ENCODE measurements around the gene PLEKHO2.

Gene PLEKHO2

DNA sequence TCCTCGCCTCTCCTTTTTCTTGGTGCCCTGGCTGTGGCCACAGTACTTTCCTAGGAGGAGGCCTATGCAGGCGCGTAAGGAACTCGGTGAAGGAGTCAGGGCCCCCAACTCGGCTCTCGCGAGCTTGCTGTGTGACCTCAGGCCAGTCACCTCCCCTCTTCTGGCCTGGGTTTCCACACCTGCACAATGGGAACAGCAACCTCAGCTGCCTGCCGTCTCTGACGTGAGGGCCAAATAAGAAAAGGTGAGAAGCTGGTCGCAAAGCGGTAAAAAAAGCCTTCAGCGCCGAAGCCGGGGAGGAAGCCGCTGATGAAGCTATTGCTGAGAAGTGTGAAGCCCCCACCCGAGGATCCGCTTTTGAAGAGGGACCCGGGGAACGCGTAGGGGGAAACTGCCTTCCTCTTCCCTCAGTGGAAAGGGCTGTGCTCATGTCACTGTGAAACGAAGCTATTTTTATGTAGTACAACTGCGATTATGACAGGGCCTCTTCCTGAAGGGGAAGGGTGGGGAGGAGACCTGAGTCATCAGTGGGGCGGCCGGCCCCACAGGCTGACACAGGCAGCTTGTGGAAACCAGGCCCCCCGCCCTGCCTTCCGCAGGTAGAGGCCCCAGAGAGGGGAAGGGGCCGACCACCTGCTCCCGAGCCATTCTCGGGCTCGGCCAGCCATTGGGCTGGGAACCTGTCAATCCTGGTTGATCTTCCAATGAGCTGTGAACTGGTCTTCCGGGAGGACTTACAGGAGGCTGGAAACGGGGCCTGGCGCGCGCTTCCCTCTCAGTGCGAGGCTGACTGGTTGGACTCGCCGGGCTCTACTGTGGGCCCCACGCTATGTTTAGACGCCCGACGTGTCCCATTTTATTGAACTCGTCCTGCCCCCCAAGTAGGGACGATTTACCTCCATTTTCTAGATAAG, 52.0 kb downstream of the PLEKHO2 start:
- DNase-seq: peak; percentile 92

DNA sequence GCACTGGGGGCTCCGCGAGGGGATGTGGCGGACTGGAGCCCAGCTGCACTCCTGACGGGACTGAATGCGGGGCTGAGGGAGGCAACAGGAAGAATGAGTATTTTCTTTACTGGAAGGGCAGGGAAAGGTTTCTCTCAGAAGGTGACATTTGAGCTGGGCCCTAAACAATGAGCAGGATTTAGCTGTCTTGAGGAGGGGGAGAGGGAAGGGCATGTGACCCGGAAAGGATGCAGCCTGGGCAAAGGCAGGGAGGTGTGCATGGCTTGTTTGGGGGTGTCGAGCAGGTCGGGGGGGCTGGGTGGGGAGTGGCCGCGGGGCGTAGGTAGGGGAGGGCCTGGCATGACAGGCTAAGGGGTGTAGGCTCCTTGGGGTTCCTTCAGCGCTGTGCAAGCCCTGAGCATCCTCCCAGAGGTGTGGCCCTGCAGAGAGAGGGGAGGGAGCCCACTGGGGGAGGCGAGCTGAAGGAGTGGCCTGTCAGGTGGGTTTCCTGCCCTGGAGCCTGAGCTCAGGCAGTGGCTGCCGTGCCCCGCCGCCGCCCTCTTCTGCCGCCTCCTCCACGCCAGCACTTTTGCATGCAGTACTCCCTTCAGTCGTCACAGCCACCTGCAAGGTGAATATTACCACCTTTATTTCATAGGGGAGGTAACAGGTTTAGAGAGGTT, 52.8 kb downstream of the PLEKHO2 start:
- peak; percentile 79 for DNase-seq

DNA sequence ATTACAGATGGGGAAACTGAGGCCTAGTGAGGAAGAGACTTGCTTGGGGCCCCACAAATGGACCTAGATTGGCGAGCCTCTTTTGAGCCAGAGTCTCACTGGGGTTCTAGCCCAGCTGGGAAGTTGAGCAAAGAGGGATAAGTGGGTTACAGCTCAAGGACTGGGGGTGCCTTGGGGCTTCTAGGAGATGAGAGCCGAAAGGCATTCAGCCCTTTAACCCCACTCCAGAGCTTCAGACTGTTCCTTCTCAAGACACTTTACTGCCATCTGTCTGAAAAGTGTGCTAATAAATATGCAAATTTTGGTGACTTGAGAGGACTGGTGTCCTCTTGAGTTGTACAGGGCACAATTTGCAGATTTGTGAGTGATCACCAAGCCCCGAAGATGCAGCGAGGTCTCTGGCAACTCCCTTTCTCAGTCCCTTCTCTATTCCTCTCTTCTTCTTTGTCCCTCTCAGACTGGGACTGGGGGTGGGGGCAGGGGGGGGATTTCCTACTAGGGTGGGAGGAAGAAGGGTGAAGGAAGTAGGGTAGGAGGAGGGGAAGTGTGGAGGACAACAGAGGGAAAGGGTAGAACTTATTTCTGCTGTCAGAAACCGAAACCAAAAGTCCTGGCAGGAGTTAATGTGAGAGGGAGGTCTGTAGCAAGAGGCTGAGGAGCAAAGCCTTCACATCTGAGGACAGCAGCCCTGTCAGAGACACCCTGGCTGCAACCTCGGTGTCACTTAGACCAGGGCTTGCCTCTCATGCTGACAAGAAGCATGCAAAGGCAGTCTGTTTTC, 53.8 kb downstream of the PLEKHO2 start:
- peak; percentile 10 for DNase-seq

DNA sequence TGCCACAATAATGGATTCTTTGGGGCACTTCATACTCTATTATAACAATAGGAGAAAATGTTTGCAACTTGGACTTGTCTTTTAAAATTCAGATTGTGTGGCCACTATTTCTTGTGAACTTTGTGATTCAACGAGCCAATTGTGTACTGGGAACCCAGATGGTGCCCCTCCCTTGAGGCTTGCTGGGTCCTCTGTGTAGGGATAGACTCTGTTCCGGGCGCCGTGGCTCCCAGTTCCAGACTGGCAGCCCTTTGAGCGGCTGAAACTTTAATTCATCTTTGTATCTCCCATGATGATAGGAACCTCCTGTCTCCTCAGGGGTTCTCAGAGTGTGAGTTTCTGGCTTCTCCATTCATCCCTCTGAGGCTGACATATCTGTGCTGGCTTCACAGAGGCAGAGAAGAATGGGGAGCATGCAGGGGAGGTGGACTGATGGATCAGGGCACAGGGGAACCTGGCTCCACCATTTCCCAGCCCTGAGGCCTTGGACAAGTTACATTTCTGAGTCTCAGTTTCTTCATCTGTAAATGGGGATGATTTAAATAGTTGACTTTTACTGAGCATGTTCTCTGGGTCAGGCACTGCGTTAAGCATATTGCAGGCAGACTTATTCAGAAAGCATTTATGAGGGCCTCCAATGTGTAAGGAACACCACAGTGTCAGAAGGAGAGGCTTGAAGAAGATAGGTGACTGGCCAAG, 54.8 kb downstream of the PLEKHO2 start:
- DNase-seq: no peak

DNA sequence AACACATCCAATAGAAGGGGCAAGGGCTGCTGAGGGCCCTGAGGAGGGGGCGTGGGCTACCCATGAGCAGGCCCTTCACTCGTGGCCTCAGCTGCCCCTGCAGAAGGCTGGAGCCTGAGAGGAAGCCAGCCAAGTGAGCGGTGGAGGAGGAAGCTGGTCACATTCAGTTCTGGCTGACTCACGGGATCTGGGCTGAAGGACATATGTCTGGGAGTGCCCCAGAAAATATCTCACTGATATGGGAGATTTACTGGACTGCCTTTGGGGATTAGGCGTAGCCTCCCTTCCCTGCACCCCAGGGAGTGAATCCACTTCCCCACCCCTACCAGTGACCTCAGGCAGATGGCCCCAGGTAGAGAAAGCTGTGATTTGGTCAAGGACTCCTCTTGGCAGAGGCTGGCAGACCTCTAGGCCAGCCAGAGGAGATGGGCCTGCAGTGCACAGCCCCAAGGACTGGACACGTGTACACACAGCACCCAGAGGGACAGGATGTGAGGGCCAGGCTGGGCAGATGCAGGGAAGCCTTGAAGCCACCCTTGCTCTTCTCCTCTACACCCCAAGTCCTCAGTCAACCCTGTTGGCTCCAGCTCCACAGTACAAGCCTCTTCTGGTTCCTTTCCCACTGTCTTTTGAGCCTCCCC, 55.8 kb downstream of the PLEKHO2 start:
- no peak for DNase-seq

DNA sequence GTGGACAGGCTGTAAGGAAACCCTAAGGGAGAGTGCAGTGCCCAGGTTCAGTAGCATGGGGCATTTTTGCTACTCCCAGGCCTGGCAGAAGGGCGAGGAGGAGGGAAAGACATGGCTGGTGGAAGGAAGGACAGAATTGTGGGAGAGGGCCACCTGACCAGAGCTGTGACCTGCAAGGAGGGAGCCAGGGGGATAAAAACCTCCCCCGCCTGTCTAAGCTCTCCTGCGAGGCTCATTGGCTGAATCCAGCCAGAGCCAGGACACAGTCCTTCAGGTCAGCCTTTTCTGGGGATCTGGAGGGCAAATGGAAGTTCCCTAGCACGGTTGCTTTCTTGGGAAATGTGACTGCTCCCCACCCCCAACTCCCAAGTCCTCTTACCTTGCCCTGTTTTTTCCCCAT, 56.7 kb downstream of the PLEKHO2 start:
- no peak for DNase-seq

DNA sequence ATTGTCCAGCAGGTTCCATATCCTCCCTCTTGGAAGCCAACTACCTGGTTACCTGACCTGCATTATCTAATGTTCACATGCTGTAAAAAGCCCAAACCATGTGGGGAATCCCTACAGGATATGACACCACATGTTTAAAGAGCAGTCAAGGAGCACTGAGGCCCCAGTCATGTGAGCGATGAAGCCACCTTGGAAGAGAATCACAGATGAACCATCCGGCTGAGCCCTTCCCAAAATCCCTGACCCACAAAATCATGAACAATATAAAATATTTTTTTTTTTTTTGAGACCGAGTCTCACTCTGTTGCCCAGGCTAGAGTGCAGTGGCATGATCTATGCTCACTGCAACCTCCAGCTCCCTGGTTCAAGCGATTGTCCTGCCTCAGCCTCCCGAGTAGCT, 59.4 kb downstream of the PLEKHO2 start:
- no peak for DNase-seq

DNA sequence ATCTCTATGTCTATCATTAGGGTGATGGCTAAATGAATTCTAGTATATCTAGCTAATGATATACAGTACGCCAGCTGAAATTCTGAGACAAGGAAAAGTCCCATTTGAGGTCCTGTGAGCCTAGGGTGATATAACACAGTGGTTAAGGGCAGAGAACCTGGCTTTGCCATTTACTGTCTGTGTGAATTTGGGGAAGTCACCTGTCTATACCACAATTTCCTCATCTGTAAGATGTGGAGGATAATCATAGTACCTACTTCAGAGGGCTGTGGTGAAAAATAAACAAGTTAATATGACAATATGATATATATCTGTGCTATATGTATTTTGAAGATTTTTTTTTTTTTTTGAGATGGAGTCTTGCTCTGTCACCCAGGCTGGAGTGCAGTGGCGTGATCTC, 60.2 kb downstream of the PLEKHO2 start:
- peak; percentile 16 for DNase-seq

DNA sequence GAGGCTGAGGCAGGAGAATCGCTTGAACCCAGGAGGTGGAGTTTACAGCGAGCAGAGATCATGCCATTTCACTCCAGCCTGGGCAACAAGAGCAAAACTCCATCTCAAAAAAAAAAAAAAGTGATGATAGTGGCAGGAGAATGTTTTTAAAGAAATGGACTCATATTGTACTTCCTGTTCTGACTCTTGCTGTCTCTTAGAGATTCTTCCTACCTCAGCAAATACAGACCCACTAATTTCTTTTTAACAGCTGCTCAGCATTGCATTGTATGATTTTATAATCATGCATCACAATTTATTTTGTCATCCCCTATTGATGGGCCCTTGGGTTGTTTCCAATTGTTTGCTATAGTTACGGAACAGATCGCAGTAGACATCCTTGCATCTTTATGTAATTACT, 61.1 kb downstream of the PLEKHO2 start:
- no peak for DNase-seq

DNA sequence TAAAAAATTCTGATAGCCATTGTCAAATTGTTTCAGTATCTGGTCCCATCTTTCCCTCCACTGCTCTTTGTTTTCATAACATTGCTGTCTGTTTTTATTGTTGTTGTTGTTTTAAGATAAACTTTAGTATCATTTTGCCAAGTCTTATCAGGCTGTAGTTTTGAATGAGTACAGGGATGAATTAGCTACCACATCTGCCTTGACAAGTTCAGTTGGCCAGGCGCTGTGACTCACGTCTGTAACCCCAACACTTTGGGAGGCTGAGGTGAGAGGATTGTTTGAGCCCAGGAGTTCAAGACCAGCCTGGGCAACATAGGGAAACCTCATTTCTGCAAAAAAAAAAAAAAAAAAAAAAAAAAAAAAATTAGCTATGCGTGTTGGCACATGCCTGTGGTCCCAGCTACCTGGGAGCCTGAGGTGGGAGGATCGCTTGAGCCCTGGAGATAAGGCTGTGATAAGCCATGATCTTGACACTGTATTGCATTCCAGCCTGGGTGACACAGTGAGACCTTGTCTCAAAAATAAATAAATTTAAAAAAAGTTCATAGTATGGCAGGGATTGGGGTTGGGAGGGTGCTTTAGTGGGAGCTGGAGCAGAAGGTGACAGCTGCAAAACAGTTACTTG, 61.7 kb downstream of the PLEKHO2 start:
- no peak for DNase-seq

DNA sequence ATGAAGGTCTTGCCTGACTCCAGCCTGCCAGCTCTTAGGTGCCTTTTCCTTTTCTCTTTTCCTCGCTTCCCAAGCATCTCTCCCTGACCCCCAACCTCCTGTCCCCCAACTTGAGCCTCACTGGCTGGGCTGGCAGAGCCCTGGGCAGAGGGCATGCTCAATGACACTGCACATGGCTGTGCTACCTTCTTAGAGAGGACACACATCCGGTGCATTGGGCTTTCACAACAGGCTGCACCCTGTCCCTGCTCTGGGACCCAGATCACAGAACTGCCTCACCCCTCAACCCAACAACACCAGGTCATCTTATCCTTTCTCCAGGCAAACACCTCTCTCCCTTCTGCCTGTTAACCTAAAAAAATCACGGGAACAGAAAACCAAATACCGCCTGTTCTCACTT, 62.5 kb downstream of the PLEKHO2 start:
- DNase-seq: no peak

DNA sequence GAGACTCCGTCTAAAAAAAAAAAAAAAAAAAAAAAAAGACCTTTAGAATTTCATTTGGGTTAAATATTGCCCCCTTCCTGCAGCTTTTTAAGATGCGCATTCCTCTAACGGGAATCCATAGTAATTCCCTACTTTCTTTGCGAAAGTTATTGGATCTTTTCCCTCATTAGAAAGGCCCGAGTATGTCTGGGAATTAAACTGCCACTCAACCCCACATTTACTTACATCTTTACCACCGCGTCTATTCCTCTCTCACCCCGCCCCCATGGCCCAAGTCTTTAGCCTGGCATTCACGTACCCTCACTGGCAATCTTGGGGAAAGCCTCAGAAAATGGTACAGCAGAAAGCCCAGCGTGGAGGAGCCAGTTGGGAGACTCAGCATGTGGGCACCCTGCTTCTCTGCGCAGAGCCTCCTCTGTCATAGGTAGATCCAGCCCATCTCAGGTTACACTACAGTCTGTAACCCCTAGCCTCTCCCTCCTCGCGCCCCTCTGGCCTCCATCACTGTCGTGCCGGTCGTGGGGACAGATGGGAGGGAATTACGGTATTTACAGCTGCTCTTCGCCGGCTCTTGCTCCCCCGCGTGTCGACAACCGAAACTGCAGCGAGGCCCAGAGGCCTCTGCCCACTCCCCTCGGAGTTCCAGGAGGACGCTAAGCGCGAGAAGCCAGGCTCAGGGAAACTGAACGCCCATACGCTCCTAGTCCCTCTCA, 63.6 kb downstream of the PLEKHO2 start:
- peak; percentile 67 for DNase-seq

DNA sequence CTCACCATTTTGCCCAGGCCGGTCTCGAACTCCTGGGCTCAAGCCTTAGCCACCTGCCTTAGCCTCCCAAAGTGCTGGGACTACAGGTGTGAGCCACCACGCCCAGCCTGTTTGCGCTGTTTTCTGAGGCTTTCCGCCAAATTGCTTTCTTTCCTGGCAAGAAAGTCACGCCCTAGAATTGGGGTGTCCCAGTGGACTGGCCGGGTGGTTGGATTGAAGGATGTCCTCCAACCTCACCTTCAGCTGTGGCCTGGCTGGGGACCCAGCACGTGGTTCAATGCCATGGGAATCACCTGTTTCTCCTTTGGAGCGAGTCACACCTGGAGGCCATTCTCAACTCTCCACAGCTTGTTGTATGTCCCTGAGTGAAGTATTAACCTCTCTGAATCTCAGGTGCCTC, 64.2 kb downstream of the PLEKHO2 start:
- DNase-seq: no peak

DNA sequence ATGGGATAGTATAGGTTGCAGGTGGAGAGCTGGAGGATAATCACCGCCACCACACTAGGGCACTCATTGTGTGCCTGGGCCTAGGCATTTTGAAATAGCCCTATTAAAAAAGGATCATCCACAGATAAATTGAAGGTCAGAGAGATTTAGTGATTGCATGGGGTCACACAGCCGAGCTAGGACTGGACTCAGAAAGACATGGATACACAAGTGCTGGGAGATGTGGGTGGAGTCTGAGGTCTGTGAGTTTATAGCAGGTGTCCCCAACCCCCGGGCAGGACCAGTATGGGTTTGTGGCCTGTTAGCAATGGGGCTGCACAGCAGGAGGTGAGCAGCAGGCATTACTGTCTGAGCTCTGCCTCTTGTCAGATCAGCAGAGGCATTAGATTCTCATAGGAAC, 64.7 kb downstream of the PLEKHO2 start:
- no peak for DNase-seq

DNA sequence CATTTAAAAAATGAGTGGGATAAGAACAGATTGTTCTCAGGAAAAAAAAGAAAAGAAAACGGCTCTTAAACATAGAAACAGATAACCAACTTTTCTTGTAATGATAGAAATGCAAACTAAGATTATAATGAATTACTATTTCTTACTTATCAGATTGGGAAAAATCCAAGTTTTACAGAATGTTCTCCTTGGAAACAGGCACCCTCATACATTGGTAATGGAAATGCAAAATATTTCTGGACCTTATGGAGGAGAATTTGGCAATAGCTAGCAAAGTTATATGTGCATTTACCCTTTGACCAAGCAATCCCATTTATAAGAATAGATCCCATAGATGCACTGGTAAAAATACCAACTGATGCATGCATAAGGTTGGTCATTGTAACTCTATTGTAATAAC, 66.3 kb downstream of the PLEKHO2 start:
- DNase-seq: no peak

DNA sequence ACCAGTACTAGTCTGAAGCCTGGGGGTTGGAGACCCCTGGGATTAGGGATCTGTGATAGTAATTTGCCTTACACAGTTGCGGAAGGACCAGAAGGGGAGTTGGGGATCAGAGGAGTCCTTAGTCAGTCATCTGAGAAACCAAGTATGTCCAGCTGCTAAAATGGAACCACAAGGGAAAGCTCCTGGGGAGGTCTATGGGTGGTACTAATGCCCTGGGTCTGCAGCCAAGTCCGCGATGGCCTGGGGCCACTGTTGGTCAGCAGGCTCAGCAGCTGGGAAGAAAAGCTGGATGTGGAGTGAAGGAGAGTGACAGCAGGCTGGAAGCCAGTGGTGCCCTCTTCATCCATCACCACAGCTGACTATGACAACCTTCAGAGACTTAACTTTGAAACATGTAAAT, 67.8 kb downstream of the PLEKHO2 start:
- DNase-seq: no peak

DNA sequence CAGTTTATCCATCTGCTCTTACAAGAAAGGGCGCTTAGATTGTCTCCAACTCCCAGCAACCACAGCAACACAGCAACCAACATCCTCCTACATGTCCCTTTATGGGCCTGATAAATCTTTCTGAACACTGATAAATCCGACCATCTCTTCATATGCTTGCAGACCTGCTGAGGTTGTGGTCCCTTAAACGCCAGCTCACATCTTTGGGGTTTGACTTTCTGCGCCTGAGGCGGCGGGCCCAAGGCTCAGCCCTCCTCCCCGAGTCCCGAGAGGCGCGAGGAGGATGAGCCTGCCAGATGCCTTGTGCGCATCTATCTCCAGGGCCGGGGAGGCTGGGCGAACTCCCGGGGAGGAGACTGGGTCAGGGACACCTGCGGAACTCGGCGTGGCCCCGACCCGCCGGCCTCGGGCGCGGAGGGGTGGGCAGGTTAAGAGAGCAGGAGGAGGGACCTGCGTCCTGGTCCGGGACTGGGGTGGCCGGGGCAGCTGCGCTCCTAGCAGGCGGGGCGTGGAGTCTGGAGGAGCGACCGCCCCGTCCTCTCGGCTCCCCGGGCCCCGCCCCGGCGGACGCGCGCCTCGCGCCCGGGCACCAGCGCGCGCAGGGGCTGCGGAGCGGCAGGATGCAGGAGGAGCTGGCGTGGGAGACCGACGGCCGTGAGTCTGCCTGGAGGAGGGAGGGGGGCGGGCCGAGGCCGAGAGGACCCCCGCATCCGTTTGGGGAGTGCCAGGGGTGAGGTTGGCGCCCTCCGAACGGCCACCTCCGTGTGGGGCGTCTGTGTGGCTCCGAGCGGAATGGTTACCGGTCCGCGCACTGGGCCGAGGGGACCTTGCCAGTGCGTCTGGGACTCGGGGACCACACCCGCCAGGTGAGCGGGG, 69.8 kb downstream of the PLEKHO2 start, which contains the start of gene ANKDD1A:
Gene ANKDD1A, plus strand, starts transcription at position 592 of the 876 bp plus-strand sequence. Its CDS starts 29 bp downstream, at position 621.
- DNase-seq: no peak

DNA sequence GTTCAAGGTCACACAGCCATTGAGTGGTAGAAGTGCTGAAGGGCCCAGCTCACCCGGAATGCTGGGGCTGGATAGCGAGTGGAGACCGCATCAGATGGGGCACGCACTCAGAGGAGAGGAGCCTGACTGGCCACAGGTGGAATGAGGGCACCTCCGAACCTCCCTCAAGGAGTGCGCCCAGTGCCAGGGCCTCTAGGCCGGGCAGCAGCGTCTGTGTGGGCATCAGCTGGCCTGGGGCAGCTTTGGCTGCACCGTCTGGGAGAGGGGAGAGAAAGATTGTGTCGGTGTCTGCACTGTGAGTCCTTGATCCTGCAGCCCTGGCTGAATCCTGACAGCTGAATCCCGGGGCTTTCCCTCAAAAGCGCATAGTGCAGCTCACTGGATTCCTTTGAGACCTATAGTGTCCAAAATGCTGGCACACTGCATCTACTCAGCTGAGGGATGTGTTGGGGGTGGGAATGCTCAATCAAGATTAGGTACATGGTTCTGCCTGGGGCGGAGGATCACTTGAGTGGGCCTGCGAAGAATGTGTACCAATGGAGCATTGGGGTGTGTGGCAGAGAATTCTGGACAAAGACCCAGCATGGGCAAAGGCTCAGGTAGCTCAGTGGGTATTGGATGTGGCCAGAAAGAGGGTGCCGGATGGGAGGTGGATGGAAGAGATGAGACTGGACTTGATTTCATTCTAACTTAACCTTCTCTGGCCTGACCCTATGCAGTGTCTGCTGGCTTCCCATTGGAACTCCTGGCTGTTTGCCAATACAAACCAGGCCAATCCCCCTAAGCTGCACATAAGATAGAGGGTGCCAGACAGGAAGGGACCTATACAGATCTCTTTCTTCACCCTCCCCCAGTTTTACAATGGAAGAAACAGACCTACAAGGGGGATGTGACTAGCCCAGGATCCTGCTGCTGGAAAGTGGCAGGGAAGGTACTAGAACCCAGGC, 70.9 kb downstream of the PLEKHO2 start:
- DNase-seq: no peak

Measured in effector CD4-positive, alpha-beta T cell (primary cell).